Measurements from ENCODE around the gene RHEX.

- no peak for TF ChIP-seq CTCF (IDR thresholded peaks at IDR 0.05)
- no peak for TF ChIP-seq EP300 (IDR thresholded peaks at IDR 0.05)
- TF ChIP-seq POLR2A (IDR thresholded peaks at IDR 0.05), result no peak
Measured at GRCh38 chr1:206083750-206084149, 30.8 kb downstream of the RHEX start.

All from ovary (tissue), 3 donors.